ENCODE measurements around the gene MZB1.

MZB1 gene

GRCh38 chr5:139402561-139403158 lies 12.9 kb upstream of the MZB1 start:
- TF ChIP-seq CTCF (conservative IDR thresholded peaks at IDR 0.05; ENCODE audit: low read depth): no peak; the same call in 1 of the 2 replicates
- ChIA-PET CTCF (interaction anchor here (1.0 kb wide), 1 partner anchor 97 kb away, joined by 3 read pairs; no protein-coding TSS in a partner anchor), POLR2A (ENCODE audit: low non-redundant PET) (interaction anchor here (1.6 kb wide), 1 partner anchor 13 kb away, joined by 6 read pairs; no protein-coding TSS in a partner anchor)
- DNase-seq (ENCODE audit: low spot score): no peak
- H3K27ac ChIP-seq: peak overlapping the region; percentile 95

- no peak for DNase-seq (ENCODE audit: low spot score)
- peak overlapping the region; percentile 95; the same call in 1 of the 2 replicates for H3K27ac ChIP-seq
- no peak for TF ChIP-seq CTCF (conservative IDR thresholded peaks at IDR 0.05; ENCODE audit: low read depth)
- CTCF ChIA-PET: interaction anchor here (1.0 kb wide), 1 partner anchor 72 kb away, joined by 3 read pairs; no protein-coding TSS in a partner anchor
- POLR2A ChIA-PET (ENCODE audit: low non-redundant PET): interaction anchor here (0.7 to 0.8 kb wide), 2 partner anchors 33 to 579 kb away, joined by 3 read pairs; no protein-coding TSS in a partner anchor
Measured at GRCh38 chr5:139401546-139401945, 11.8 kb upstream of the MZB1 start.

- ChIA-PET CTCF (no interaction called here), POLR2A (ENCODE audit: low non-redundant PET) (no interaction called here)
Measured at GRCh38 chr5:139399501-139400121, 9.9 kb upstream of the MZB1 start.

GRCh38 chr5:139397921-139398320 lies 8.2 kb upstream of the MZB1 start:
- DNase-seq (ENCODE audit: low spot score): no peak
- H3K27ac ChIP-seq: no peak overlapping the region; the same call in 1 of the 2 replicates
- ChIA-PET CTCF (no interaction called here), POLR2A (ENCODE audit: low non-redundant PET) (no interaction called here)
- TF ChIP-seq CTCF (conservative IDR thresholded peaks at IDR 0.05; ENCODE audit: low read depth): no peak

More at GRCh38 chr5:139399501-139400121, 9.9 kb upstream of the MZB1 start:
- no peak for DNase-seq (ENCODE audit: low spot score)
- no peak for TF ChIP-seq CTCF (conservative IDR thresholded peaks at IDR 0.05; ENCODE audit: low read depth)
- H3K27ac ChIP-seq: no peak overlapping the region

GRCh38 chr5:139396691-139397090 lies 7.0 kb upstream of the MZB1 start:
- POLR2A ChIA-PET (ENCODE audit: low non-redundant PET): no interaction called here

More at GRCh38 chr5:139396691-139397090, 7.0 kb upstream of the MZB1 start:
- no peak for DNase-seq (ENCODE audit: low spot score)
- CTCF ChIA-PET: no interaction called here
- peak overlapping the region; percentile 2; the same call in 1 of the 2 replicates for H3K27ac ChIP-seq
- no peak for TF ChIP-seq CTCF (conservative IDR thresholded peaks at IDR 0.05; ENCODE audit: low read depth)
